Right lobe of liver (tissue), 6 donors: Measurements from ENCODE around the gene TMEM239. TPM values are rescaled to one million over a fixed set of nuclear protein-coding genes. Genes with fewer than 3 reads are reported as not detected.

Experiments
- ATAC-seq, 4 donors: fragments of 200-7000 bp; cut with Tn5 transposase; one replicate each; pipeline ENCODE4 v1.9.1; 2020; ENCODE audit warnings: mild to moderate bottlenecking in 4 of 4, moderate library complexity in 4 of 4
- DNase-seq, 3 donors: peaks; one replicate each; pipeline ENCODE4 v3.0.0-alpha.2; 2020
- H3K27ac ChIP-seq, 3 donors: fragments of 200-600 bp; one replicate each; pipeline ENCODE4 v1.8.0; 2022
- H3K27me3 ChIP-seq, 2 donors: fragments of 200-600 bp; one replicate each; pipeline ENCODE4 v1.8.0; 2022
- H3K36me3 ChIP-seq, 4 donors: fragments of 200-600 bp; sonication (generic) in 1 of 4; one replicate each; pipeline versions ENCODE4 v1.5.1 to v1.8.0; 2017 to 2022; ENCODE audit warnings: control low read depth in 1 of 4
- H3K4me1 ChIP-seq, 4 donors: fragments of 200-600 bp; sonication (generic) in 1 of 4; one replicate each; pipeline versions ENCODE4 v1.5.1 to v1.8.0; 2017 to 2022; ENCODE audit warnings: control low read depth in 1 of 4
- H3K4me3 ChIP-seq, 3 donors: fragments of 200-600 bp; one replicate each; pipeline ENCODE4 v1.8.0; 2022
- H3K9me3 ChIP-seq, 4 donors: fragments of 200-600 bp; sonication (generic) in 1 of 4; one replicate each; pipeline versions ENCODE4 v1.5.1 to v1.8.0; 2017 to 2022; ENCODE audit warnings: control low read depth in 1 of 4
- POLR2A ChIP-seq: fragments of 450-650 bp; IDR thresholded peaks from one replicate; pipeline ENCODE4 v1.6.1; 2017; ENCODE audit warnings: antibody characterized with exemption, mild to moderate bottlenecking
- WGBS: methylation state at CpG from one replicate; pipeline ENCODE4 v1.1.6; 2018; ENCODE audit warnings: low coverage, low lambda C conversion rate; ENCODE audit not compliant: insufficient coverage; ENCODE audit errors: missing lambda C conversion rate; 5-methylcytosine and 5-hydroxymethylcytosine counted together
- intact Hi-C, 2 donors: fragments of 100-400 bp; cut with DNase I; formaldehyde crosslinking; loops; one replicate each; pipeline versions ENCODE4 v1.11.2 to v1.14.1; 2022
- total RNA-seq, 6 experiments: library from RNA; depleted of rRNA in 2 of 6; stranded (reverse); fragments of >200 nt in 2 of 6; fragmentation: NEBNext Ultra II Directional in 3 of 6; extraction: Animal tissue kit (Norgen Biotek cat#: 25700) in 3 of 6; gene quantifications; one replicate each; pipeline versions ENCODE4 v1.1.0 to v1.2.4, GENCODE V29; 2016 to 2023
- TF ChIP-seq, protein P1 (sequence below), 4 donors: fragments of 200-600 bp in 3 of 4; fragments of 450-650 bp in 1 of 4; IDR thresholded peaks; one replicate each; pipeline versions ENCODE4 v1.5.1 to v1.8.0; 2016 to 2022; ENCODE audit warnings: antibody characterized with exemption in 4 of 4, mild to moderate bottlenecking in 2 of 4
- donor health status: DM: no; HTN: yes; CAD: no.
- donor health status: DM: no; HTN: no; CAD: no.
- donor health status: DM: no; HTN: no; CAD: no.
- donor health status: DM: no; HTN: yes; CAD: no.
- donor health status: DM: no; HTN: yes; CAD: no.

TMEM239 gene
- total RNA-seq, 6 experiments from 2014 or later = not detected

DNA sequence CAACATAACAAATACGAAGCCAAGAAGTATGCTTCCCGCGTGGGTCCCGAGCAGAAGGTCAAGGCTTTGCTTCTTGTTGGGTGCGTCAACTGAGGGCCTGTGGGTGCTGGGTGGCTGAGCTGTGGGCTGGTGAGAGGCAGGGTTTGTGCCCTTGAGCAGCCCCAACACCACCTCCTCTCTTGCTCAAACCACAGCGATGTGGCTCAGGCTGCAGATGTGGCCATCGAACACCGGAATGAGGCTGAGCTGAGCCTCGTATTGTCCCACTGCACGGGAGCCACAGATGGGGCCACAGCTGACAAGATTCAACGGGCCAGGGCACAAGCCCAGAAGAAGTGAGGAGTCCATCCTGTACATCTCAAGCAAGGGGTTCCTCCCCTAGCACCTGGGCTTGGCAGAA lies 50.1 kb downstream of the TMEM239 start:
- ATAC-seq (peak in 1 of 4 donors; percentile 30), DNase-seq (no peak)
- 100% methylated on average over 4 of the region's 11 CpGs for WGBS
- peaks cover 0 to 23% (median 4%) of the 10 kb centered on the region in 4 donors for H3K36me3 ChIP-seq
- TF ChIP-seq POLR2A = no peak
- TF ChIP-seq, protein P1, sequence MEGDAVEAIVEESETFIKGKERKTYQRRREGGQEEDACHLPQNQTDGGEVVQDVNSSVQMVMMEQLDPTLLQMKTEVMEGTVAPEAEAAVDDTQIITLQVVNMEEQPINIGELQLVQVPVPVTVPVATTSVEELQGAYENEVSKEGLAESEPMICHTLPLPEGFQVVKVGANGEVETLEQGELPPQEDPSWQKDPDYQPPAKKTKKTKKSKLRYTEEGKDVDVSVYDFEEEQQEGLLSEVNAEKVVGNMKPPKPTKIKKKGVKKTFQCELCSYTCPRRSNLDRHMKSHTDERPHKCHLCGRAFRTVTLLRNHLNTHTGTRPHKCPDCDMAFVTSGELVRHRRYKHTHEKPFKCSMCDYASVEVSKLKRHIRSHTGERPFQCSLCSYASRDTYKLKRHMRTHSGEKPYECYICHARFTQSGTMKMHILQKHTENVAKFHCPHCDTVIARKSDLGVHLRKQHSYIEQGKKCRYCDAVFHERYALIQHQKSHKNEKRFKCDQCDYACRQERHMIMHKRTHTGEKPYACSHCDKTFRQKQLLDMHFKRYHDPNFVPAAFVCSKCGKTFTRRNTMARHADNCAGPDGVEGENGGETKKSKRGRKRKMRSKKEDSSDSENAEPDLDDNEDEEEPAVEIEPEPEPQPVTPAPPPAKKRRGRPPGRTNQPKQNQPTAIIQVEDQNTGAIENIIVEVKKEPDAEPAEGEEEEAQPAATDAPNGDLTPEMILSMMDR (IDR thresholded peaks at IDR 0.05) = no peak
- H3K9me3 ChIP-seq = no peaks in the 10 kb centered on the region
- intact Hi-C loops = loop anchor here in 1 of 2 donors (10.0 kb wide), 1 partner anchor 111 kb away; no protein-coding TSS in a partner anchor
- no peak overlapping the region for H3K27ac ChIP-seq
- no peaks in the 10 kb centered on the region for H3K27me3 ChIP-seq
- H3K4me3 ChIP-seq = no peak overlapping the region
- no peaks in the 10 kb centered on the region for H3K4me1 ChIP-seq

DNA sequence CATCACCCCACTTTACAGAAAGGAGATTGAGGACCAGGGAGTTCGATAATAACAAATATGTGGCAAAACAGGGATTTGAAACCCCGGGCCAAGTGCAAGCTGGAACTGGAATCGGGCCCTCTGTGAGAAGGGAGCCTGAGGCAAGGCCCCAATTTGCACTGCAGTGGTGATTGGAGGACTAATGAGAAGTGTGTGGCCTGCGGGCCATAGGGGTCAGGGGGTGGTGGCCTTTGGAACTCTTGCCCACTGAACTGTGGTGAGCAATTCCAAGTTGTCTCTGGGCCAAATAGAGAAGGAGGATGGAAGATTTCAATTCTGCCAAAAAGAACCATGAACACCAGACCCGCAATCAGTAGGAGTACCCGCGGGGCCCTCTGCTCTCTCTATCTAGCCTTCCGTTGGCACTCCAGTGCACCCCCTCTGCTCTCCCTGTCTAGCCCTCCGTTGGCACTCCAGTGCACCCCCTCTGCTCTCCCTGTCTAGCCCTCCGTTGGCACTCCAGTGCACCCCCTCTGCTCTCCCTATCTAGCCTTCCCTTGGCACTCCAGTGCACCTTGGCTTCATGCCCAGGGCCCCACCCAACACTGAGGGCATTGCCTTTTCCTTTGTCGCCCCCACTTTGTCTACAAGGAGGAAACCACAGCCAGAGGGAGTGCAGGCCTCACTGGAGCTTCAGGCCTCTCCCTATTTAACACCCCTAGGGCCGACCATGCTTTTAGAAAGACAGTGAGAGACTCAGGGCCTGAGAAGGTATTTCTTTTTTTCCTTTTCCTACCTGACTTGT lies 51.1 kb downstream of the TMEM239 start:
- Histone ChIP-seq H3K27me3 (no peaks in the 10 kb centered on the region), H3K36me3 (peaks cover 0 to 14% (median 2%) of the 10 kb centered on the region in 4 donors), H3K4me1 (peaks cover 0 to 7% (median 0%) of the 10 kb centered on the region in 4 donors), H3K9me3 (no peaks in the 10 kb centered on the region), H3K27ac (no peak overlapping the region), H3K4me3 (no peak overlapping the region)
- DNase-seq (no peak), ATAC-seq (no peak)
- 76% methylated on average over 8 of the region's 12 CpGs for WGBS
- no peak for TF ChIP-seq POLR2A
- TF ChIP-seq, protein P1 (IDR thresholded peaks at IDR 0.05) = no peak
- intact Hi-C loops = loop anchor here in 1 of 2 donors (10.0 kb wide), 1 partner anchor 112 kb away; no protein-coding TSS in a partner anchor

Other genes with a start within 250 kb of the TMEM239 start
- gene NOP56, start 163.7 kb upstream of the TMEM239 start, total RNA-seq = 10 to 100 TPM; 32.7 to 60.9 (median 42.7) TPM
- gene IDH3B, start 152.1 kb upstream of the TMEM239 start, total RNA-seq = 10 to 100 TPM; 37.6 to 78.1 (median 43.6) TPM
- 10 to 100 TPM in 1 of 6 experiments, 1 to 10 TPM in 5; 2.8 to 16.6 (median 6.2) TPM for gene EBF4, start 123.6 kb upstream of the TMEM239 start, total RNA-seq
- gene CPXM1, start 15.7 kb upstream of the TMEM239 start, total RNA-seq = under 1 TPM in 3 of 6 experiments, not detected in 3; 0.07 to 0.16 (median 0.12) TPM
- gene C20orf141, start 1.4 kb upstream of the TMEM239 start, total RNA-seq = not detected
- gene PCED1A, start 24.3 kb downstream of the TMEM239 start, total RNA-seq = 10 to 100 TPM in 5 of 6 experiments, 1 to 10 TPM in 1; 9.6 to 22.2 (median 18.6) TPM
- gene VPS16, start 24.4 kb downstream of the TMEM239 start, total RNA-seq = 10 to 100 TPM; 17.2 to 22.2 (median 19.1) TPM
- gene PTPRA, start 57.1 kb downstream of the TMEM239 start, total RNA-seq = 10 to 100 TPM; 15.7 to 22.1 (median 18.6) TPM
- gene GNRH2, start 227.3 kb downstream of the TMEM239 start, total RNA-seq = under 1 TPM in 3 of 6 experiments, not detected in 3; 0.55 to 0.81 (median 0.66) TPM
- gene MRPS26, start 229.7 kb downstream of the TMEM239 start, total RNA-seq = 10 to 100 TPM; 27.8 to 59.1 (median 38.0) TPM